Measurements from ENCODE around the gene PCP2.

Gene PCP2

GRCh38 chr19:7661744-7662538 is 28.4 kb upstream of the PCP2 start:
- no peak for DNase-seq

GRCh38 chr19:7658219-7658686 is 24.7 kb upstream of the PCP2 start:
- peak; percentile 38 to 45 for DNase-seq

GRCh38 chr19:7657131-7657751 is 23.7 kb upstream of the PCP2 start:
- DNase-seq, result peak in 1 of 2 donors; percentile 47

- no peak for DNase-seq
Observed at GRCh38 chr19:7655581-7655980, 22.1 kb upstream of the PCP2 start.

GRCh38 chr19:7654401-7654800 is 20.9 kb upstream of the PCP2 start:
- no peak for DNase-seq

- peak; percentile 87 to 91 for DNase-seq
Observed at GRCh38 chr19:7652061-7652641, 18.6 kb upstream of the PCP2 start.

GRCh38 chr19:7650148-7650547 is 16.6 kb upstream of the PCP2 start:
- no peak for DNase-seq

GRCh38 chr19:7648265-7649014 is 14.9 kb upstream of the PCP2 start:
- no peak for DNase-seq

- no peak for DNase-seq
Observed at GRCh38 chr19:7647156-7647555, 13.6 kb upstream of the PCP2 start.

GRCh38 chr19:7646426-7646700 is 12.8 kb upstream of the PCP2 start:
- DNase-seq, result no peak

- no peak for DNase-seq
Observed at GRCh38 chr19:7645656-7646425, 12.3 kb upstream of the PCP2 start.

GRCh38 chr19:7645163-7645562 is 11.6 kb upstream of the PCP2 start:
- no peak for DNase-seq

GRCh38 chr19:7644550-7644877 is 11.0 kb upstream of the PCP2 start:
- DNase-seq, result no peak

GRCh38 chr19:7643629-7644549 is 10.4 kb upstream of the PCP2 start:
- peak in 1 of 2 donors; percentile 25 for DNase-seq

GRCh38 chr19:7643031-7643415 is 9.5 kb upstream of the PCP2 start:
- DNase-seq, result no peak

GRCh38 chr19:7642295-7643030 is 8.9 kb upstream of the PCP2 start:
- DNase-seq, result no peak

- no peak for DNase-seq
Observed at GRCh38 chr19:7641290-7642276, 8.1 kb upstream of the PCP2 start.

- DNase-seq, result no peak
Observed at GRCh38 chr19:7640803-7641202, 7.3 kb upstream of the PCP2 start.

- no peak for DNase-seq
Observed at GRCh38 chr19:7639863-7640348, 6.4 kb upstream of the PCP2 start.
